HG03565 (cell line): ENCODE results near the gene NKX2-8.

Experiments used
- ATAC-seq: cut with Tn5 transposase; IDR thresholded peaks from one replicate; pipeline ENCODE4 v1.9.1; 2021; ENCODE audit warnings: mild to moderate bottlenecking, moderate library complexity; ENCODE audit not compliant: unreplicated experiment

Gene NKX2-8

GRCh38 chr14:36582011-36582873 is at the start of gene NKX2-8:
TSS of gene NKX2-8 (minus strand) at chr14:36582614. CDS start at chr14:36582389, 225 bp downstream.
- ATAC-seq = no peak

GRCh38 chr14:36627981-36628380 is 45.6 kb upstream of the NKX2-8 start:
- ATAC-seq = no peak

- ATAC-seq = peak; percentile 56
Observed at GRCh38 chr14:36626151-36626550, 43.7 kb upstream of the NKX2-8 start.

DNA sequence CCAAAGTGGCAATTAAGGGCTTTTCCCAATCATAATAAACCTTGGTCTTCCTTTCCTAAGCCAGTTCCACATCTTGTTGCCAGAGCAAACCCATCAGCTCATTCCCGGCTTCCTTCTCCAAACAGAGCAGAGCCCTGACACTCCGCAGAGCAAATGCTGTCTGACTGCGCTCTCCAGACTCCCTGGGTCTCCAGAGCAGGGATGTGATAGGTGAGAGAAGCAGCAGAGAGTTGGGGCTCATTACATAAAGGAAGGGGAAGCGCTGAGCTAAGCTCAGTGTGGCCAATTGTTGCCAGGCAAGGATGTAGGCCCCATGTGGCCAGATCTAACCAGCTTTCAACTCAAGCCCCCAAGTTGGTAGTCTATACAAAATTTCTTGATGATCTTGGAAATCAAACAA is 43.0 kb upstream of the NKX2-8 start:
- no peak for ATAC-seq

DNA sequence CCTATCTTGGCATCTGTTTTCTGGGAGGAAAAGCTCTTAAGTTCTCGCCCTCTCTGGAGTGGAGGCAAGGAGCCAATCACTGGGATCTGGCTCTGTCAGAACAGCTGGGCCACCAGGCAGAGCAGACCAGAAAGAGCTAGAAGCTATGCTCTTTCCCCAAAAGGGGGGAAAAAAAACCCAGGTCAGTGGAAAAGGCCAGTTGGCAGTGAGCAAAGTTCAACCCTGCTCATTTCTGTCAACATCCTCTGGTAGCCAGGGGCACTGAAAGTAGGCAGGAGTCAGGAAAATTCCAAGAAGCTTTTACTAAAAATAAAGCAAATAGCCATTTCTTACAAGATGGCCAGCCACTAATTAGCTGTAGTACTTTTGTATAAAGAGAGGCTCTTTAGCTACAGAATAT is 42.6 kb upstream of the NKX2-8 start:
- ATAC-seq = no peak

- ATAC-seq = no peak
Observed at GRCh38 chr14:36619853-36620252, 37.4 kb upstream of the NKX2-8 start.

- no peak for ATAC-seq
Observed at GRCh38 chr14:36619131-36619530, 36.7 kb upstream of the NKX2-8 start.

DNA sequence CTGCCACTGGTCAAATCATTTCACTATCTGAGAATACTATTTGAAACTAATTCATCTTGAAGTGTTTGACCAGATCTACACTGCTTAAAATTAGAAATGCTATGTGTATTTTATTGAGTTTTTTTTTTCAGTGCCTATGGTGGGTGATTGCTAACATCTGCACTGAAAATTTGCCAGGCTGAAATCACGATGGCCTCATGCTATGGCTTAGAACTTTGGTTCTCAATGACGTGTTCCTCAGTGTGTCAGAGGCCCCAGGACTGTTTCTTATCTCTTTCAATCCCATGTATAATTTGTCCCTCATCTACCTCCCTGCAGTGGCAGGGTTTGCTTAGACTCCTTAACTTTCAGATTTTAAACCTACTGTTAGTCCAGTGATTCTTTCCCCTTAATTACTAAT is 36.2 kb upstream of the NKX2-8 start:
- ATAC-seq = no peak

- no peak for ATAC-seq
Observed at GRCh38 chr14:36617824-36618223, 35.4 kb upstream of the NKX2-8 start.

DNA sequence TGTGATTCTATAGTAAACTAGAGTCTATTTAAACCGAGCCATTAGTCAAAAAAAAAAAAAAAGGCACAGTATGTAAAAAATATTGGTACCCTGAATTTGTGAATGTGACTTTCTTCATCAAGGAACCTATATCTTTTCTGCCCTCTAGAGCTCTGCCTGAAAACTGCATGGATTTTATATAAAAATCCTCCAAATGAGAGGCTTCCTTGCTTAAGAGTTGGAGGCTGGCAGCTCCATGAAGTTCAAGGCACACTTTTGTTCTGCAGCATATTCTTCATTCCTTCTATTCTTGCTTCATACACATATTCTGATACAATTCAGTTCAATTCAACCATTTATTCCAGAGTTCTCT is 23.1 kb upstream of the NKX2-8 start:
- no peak for ATAC-seq

DNA sequence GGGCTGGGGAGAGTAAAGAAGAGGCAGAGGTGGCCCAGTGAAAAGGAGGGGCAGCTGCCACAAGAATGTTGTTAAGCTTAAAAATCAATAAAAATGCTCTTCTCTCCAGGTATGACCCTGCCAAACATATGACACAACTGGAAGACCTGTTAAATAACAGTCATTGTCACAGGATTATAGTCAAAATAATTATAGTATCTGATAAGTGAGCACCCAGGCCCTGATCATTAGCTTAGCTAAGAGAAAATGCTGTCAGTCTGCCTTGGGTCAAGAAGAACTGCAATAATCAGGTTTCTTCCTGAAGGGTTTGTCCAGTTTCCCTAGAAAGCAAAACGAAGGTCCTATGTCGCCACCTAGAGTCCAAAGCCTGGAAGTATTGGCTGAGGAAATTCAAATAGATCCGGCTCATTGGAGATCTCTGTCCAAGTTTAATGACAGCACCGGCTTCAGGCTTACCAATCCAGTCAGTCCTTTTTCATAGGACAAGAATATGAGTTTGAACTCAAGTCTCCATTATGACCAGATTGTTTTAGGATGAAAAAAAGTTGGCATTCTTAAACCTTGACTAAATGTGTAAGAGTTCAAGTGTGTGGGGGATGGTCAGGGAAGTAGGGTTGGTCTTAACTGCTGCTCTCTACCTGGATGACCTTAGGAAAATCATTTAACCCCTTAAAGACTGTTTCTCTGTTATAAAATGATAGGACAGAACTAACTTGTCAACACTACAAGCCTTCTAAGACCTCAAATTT is 22.5 kb upstream of the NKX2-8 start:
- peak; percentile 77 for ATAC-seq

GRCh38 chr14:36600431-36600830 is 18.0 kb upstream of the NKX2-8 start:
- ATAC-seq = no peak

- ATAC-seq = no peak
Observed at GRCh38 chr14:36591482-36591881, 9.1 kb upstream of the NKX2-8 start.

GRCh38 chr14:36588788-36589187 is 6.4 kb upstream of the NKX2-8 start:
- ATAC-seq = no peak

- no peak for ATAC-seq
Observed at GRCh38 chr14:36588119-36588518, 5.7 kb upstream of the NKX2-8 start.

GRCh38 chr14:36585100-36585499 is 2.7 kb upstream of the NKX2-8 start:
- ATAC-seq = no peak

DNA sequence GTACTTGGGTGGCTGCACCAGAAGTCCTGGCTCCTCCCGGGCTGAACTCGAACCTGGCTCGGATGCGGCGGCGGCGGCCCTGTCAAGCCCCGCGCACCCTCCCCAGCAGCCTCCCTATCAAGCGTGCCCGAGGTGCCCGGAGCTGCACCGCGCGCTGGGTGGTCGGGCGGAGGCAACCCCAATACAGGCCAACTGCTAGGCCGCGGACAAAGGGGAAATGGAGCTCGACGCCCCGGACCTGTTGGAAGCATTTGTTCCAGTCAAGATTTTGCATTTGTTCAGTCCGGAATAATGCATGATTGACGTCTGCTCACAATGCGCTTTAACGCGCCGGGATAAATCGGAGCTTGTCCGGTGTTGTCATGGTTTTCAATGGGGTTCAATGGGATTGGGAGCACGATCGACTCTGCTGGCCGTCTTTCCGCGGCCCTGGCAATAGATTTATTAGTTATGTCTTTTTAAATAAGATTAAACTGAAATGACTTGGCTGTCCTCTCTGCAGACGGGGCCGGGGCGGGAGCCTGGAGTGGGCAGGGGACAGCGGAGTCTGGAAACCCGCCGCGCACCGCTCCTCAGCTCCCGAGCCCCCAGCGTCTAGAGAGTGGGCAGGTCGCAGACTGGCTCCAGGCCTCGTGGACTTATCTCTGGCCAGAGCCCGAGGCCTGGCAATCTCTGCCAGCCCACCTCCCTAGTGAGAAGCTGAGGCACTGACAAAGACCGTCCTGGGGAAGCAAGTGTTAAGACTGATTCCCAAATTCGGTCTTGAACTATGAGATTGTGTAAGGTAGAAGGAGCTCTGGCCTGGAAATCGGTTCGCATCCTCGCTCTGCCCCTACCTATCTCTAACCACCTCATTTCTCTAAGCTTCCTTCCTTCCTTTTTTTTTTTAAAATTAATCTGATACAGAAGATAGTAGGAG is 1.7 kb upstream of the NKX2-8 start:
- ATAC-seq = no peak

DNA sequence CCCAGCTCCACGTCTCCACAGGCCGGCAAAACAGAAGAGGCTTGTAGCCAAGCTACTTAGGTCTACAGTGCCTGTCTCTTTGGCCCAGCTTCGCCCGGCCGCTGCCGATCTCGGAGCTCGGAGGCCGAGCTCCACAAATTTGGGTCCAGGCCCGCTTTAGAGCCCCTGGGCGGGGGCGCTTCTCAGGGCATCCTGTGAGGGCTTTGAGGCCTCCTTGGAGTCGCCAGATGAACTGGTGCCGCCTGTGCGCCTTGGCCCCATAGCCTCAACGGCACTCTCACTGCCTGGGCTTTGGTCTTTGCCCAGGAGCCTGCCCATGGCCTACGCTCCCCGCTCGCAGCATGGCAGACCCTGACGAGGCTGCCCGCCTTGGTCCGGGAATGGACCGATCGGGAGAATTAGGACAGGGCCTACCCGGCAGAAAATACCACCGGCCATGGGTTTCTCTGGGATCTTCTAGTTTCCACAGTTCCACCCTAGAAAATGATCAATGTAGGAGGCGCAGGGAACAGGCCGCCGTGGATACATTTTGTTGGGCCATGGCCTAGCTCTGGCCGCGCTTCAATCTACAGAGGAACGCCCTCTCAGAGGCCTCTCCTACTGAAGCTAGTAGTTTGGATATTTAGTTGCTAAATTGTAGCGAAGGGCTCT is 953 bp upstream of the NKX2-8 start:
- ATAC-seq = no peak

DNA sequence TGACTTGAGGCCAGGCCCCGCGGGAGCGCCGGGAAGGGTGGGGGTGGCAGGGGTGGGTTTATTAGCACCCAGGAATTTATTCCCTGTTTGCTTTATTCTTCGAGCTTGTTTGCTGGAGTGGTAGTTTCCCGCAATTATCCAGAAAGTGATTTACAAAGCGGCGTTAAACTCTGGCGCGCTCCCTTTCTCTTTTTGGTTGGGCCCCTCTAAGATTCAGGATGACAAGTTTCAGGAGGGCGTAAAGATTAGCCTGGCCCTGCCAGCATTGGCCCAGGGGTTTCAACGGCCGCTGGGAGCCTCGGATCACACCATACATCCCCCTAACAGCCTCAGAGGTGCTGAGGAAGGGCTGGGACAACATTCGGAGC is 444 bp upstream of the NKX2-8 start:
- no peak for ATAC-seq

DNA sequence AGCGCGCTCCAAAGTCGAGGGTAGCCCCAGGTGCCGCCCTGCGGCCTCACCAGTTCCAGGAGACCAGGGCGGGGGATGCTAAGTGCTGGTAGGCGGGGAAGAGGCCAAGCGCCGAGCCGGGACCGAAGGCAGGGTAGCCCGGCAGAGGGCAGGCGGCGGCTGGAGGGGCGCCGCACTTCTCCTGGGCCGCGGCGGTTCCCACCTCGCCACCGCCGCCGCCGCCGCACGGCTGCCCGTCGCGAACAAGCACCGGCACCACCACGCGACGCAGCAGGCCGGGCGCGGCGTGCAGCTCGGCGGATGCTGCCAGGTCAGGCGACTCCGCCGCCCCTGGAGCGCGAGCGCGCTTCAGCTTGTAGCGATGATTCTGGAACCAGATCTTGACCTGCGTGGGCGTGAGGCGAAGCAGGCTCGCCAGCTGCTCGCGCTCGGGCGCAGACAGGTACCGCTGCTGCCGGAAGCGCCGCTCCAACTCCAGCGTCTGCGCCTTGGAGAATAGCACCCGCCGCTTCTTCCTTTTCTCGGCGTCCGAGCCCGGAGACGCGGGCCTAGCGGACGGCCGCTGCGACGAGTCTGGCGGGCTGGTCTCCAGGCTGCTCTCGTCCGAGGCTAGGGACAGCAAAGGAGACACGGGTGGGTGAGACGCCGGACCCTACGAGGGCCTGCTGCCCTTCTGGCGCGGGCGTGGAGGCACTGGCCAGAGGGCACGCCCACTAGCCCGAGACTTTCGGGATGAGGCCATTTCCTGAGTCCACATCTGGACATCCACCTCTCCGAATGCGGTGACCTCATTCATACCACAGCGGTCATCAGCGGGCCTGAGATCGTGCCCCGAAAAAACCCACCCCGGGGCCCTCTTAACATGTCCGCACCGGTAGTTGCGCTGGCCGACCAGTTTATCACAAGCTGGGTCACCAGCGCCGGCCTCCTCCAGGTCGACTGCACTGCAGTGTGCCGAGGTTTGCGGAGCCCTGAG is 1.3 kb downstream of the NKX2-8 start:
- ATAC-seq = no peak
